Measurements from ENCODE around the gene CFAP251.

The CFAP251 gene

DNA sequence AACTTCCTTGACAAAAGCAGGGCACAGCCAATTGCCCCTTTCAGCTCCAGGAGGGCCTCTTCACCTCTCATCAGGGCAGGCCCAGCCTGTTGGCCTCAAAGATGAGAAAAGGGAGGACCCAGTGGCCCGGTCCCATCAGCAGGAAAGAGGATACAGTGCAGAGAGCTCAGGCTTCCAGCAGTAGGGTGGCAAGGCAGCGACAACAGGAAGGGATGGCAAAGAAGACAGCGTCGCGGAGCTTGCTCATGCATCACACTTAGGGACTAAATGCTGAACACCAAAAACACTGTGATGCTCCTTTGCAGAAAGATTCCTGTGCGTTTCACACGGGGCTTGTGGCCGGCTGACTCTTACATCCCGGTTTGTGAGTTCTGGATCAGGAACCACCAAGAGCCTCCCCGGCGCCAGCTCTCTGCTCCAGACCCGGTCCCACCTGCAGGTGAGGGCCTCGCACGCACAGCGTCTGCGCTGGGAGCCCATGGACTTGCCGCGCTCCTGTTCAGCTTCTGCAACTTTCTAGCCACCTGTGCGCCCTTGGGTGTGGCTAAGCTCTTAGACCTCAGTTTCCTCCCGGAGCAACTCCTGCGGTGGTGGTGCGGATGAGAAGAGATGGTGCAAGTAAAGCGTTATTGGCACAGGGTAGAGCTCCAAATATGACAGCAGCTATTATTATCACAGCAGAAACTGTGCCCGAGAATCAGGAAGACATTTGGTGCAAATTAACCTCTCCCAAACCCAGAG is 88.0 kb downstream of the CFAP251 start:
- DNase-seq, result no peak

- DNase-seq, result no peak
Observed at GRCh38 chr12:122009741-122010140, 91.3 kb downstream of the CFAP251 start.

- DNase-seq, result no peak
Observed at GRCh38 chr12:122012184-122012583, 93.8 kb downstream of the CFAP251 start.

DNA sequence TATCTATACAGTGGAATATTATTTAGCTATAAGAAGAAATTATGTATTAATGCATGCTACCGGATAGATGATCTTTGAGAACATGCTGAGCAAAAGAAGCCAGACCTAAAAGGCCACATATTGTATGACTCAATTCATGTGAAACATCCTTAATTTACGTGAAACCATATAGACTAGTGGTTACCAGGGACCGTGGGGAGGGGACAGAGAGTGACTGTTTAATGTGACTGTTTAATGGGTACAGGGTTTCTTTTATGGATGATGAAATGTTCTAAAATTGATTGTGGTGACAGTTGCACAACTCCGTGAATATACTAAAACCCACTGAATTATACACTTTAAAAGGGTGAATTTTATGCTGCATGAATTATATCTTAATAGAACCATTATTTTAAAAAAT is 94.7 kb downstream of the CFAP251 start:
- no peak for DNase-seq

DNA sequence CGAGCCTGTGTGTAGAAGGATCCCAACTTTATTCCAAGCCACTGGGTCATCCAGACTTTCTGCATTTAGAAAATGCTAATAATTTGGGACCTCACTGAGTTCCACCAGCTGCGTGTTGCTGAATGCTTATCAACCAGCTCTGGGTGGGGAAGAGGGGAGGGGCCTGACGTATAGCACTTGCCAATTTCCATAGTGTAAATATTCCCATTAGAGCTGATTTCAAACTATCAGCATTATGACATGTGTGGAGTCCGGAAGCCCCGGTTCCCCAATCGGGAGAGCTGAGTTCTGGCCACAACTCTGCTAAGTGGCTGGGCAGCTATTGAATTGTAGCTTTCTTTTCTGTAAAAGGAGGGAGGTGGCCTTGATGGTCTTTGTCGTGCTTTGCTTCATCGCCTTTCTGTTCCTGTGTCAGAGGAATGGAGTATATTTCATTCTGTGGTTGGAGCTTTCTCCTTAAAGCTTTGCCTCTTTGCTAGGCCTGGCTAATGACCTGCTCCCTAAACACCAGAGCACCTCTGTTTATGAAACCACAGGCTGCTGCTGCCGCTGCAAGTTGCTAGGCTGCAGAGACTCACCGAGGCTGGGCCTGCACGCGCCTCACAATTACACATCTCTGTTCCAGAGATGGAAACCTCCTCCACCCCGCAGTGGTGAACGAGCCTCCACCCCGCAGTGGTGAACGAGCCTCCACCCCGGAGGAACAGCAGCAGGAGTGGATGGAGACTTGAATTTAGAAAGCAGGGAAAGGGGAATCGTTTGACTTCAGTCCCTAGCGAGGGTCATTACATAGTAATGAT is 95.6 kb downstream of the CFAP251 start:
- no peak for DNase-seq

- no peak for DNase-seq
Observed at GRCh38 chr12:122014781-122015180, 96.4 kb downstream of the CFAP251 start.

- DNase-seq, result no peak
Observed at GRCh38 chr12:122018457-122018856, 100.1 kb downstream of the CFAP251 start.

GRCh38 chr12:122018937-122019336 is 100.5 kb downstream of the CFAP251 start:
- DNase-seq, result no peak

- no peak for DNase-seq
Observed at GRCh38 chr12:122020795-122021192, 102.4 kb downstream of the CFAP251 start.

- peak; percentile 39 for DNase-seq
Observed at GRCh38 chr12:122021193-122021821, 102.9 kb downstream of the CFAP251 start.

DNA sequence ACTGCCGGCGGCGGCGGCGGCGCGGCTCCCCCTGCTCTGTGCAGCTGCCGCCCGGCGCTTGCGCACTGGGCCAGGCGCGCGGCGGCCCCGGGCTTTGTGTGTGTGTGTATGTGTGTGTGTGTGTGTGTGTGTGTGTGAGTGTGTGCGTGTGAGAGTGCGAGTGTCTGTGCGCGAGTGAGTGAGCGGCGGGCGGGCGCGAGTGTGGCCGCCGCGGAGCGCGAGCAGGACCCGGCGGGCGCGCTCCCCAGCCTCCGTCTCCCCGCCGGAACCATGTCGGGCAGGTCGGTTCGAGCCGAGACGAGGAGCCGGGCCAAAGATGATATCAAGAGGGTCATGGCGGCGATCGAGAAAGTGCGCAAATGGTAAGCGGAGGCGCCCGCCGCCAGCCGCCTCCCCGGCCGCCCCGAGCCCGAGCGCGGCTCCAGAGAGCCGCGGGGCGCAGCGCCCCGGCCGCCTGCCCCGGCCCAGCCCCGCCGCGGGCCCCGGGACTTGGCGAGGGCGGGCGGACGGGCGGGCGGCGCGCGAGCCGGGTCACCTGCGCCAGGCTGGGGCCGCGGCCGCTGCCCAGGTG is 103.5 kb downstream of the CFAP251 start, which contains the start of gene BCL7A:
Gene BCL7A, plus strand, starts transcription at position 63 of the 571 bp plus-strand sequence. Its CDS starts 208 bp downstream, at position 271.
- peak; percentile 63 for DNase-seq

- DNase-seq, result peak; percentile 43
Observed at GRCh38 chr12:122022393-122023338, 104.3 kb downstream of the CFAP251 start.

DNA sequence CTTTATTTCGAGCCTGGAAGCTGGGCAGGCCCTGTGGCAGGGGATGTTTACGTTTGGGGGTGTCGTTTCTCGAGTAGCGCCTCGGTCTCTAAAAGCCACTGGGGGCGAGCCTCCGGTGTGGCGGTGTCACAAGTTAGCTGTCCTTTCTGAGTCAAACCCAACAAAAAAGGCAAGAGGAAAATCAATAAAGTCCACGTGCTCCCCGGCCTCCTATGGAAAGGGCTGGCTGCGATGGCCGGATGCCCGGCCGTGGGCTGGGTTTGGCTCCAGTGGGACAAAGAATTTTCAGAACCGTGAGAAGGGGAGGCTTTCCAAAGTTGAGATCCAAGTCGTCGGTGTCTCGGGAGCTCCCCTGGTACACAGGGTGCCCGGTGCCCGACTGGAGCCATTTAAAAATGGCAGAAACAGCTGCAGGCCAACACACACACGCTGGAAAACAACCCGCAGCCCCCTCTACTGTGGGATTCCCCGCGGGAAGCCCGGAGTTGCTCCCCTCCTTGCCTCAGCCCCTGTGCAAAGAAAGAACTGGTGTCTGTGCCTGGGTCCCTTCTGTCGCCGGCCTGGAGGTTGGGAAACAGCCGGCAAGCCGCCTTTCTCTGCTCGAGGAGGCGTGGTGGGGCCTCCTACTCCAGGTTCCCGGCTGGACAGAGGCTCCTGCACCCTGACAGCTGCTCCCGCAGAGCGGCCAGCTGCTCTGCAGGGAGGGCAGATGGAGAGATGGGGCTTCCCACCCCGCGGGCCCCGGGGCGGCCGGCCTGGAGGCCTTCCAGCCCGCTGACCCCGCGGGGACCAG is 105.1 kb downstream of the CFAP251 start:
- DNase-seq, result peak; percentile 49

DNA sequence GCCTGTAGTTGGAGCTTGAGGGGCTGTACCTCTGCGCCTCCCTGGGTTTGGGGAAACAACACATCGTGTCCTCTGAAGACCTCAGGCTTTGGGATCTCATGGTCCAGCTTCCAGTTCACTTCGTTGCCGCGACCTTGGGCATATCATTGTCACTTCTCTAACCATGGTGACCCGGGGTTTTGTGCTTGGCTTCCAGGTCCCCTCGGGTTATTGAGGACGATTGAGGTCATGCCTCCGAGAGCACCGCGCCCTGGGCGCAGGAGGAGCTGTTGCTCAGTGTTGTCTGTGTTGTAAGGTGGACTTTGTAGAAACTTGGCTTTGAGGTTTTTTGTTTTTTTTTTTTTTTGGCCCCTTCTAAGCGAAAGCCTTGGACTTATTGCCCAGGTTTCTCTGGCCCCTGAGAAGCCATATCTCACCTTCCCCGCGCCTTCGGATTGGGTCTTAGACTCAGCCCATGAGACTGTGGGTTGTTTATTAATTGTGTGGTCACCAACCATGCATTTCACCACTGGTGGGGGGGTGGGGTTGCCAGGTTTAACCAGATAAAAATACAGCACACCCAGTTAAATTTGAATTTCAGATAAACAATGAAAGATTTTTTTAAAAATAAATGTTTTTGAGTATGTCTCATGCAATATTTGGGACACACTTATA is 105.9 kb downstream of the CFAP251 start:
- no peak for DNase-seq

GRCh38 chr12:122026706-122027333 is 108.4 kb downstream of the CFAP251 start:
- DNase-seq, result no peak

DNA sequence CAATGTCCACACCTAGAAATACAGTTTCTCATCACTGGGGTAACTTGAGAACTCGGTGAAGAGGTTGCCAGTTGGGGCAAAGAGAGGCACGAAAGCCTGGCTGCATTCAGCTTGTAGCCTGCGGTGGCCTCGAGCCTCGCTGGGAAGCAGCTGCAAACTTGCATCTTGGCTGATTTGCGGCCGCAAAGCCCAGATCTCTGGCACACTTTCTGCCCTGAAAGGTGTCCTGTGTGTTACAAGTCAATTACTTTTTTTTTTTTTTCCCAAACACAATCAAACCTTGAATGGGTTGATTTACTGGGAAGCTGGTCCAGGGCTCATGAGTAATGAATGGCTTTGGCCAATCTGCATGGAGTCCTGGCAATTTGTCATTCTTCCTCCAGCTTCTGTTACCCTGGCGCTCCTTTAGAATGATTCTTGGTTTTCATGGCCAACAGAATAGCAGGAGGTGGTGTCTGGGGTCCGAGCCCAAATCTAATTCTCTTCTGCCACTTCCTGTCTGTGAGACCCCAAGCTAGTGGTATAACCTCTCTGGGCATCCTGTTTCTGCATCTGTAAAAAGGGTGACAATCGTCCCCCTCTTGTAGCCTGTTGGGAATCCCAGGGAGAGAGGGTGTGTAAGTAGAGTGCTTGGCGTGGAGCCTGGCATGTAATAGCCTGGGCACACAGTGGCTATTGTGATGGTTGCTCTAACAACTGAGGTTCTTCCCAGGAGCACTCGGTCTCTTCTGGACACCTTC is 109.9 kb downstream of the CFAP251 start:
- DNase-seq, result no peak

DNA sequence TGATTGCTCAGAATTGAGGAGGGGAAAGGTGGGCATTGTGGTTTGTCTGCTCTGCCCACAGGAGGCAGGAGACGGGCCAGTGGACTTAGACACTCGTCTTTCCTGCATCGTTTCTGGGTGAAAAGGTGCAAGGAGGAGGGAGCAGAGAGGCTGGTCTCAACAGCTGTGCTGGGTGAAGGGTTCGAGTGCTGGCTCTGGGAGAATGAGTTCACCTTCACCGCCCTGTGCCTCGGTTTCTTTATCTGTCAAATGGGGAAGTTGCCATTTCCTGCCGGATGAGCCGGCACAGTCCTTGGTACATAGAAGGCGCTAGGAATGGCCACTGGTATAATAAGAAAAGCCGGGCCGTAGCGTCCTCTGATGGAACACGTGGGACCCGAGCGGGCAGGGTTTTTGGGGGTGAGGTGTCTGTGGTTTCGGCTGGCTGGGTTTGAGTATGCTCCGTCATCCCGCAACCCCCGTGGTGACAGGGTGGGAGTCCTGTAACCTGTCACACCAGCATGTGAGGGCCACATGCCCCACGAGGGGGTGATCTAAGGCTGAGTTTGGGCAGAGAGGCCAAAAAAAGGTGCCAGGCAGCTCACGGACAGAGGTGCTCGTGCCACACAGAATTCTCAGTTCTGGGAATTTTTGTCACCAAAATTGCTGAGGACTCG is 110.6 kb downstream of the CFAP251 start:
- DNase-seq, result no peak

GRCh38 chr12:122029620-122030423 is 111.4 kb downstream of the CFAP251 start:
- no peak for DNase-seq

Measured in NCI-H1105 treated with DMSO at 0.1 percent for 48 hours (cell line).